ENCODE measurements around the gene POLR2M. TPM values are rescaled to one million over a fixed set of nuclear protein-coding genes. Genes with fewer than 3 reads are reported as not detected.

Gene POLR2M
- total and polyA plus RNA-seq, 10 of the 15 experiments (the other 5 are each of a cell fraction or from before 2014, with no cell fraction given) = 5.8 to 364 (median 23.7) TPM

DNA sequence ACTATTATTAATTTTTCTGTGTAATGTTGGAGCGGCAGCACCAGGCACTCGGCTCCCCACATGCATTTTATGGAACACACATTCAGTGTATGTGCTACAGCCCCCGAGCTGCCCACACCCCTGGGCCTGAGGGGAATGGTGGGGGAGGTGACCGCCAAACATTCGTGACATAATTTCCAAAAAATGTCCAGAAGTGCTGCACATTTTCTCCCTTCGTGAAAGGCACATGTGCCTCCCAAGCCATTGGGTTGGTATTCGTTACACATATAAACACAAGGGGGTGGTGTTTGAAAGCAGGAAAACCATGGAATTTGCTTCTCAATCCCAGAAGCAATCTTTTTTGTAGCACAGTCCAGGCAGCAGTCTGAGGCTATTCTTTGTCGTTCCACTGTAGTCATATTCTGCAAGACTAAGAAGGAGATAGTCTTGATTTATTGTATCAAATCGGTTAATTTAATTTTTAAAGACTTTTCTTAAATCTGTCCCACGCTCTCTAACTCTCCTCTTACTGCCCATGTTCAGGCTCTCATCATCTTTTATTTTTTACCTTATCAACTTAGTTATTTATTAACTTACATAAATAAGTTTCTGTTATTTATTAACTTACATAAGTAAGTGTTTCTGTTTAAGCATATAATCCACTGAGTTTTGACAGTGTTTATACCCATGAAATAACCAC, 39.2 kb upstream of the POLR2M start:
- 38% methylated on average over 10 of the region's 10 CpGs for WGBS (ENCODE audit: insufficient coverage, insufficient replicate concordance, low lambda C conversion rate, missing lambda C conversion rate)
- no peak for TF ChIP-seq RAD21 (IDR thresholded peaks at IDR 0.05; ENCODE audit: insufficient read depth, low read depth, low read length)
- TF ChIP-seq, protein P1, sequence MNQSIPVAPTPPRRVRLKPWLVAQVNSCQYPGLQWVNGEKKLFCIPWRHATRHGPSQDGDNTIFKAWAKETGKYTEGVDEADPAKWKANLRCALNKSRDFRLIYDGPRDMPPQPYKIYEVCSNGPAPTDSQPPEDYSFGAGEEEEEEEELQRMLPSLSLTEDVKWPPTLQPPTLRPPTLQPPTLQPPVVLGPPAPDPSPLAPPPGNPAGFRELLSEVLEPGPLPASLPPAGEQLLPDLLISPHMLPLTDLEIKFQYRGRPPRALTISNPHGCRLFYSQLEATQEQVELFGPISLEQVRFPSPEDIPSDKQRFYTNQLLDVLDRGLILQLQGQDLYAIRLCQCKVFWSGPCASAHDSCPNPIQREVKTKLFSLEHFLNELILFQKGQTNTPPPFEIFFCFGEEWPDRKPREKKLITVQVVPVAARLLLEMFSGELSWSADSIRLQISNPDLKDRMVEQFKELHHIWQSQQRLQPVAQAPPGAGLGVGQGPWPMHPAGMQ (IDR thresholded peaks at IDR 0.05; ENCODE audit: borderline replicate concordance) = no peak
- TF ChIP-seq CBFB (IDR thresholded peaks at IDR 0.05; ENCODE audit: low read depth) = no peak
- no peak for TF ChIP-seq SMARCA5 (IDR thresholded peaks at IDR 0.05)
- DNase-seq (ENCODE audit: low read depth, low spot score) = no peak
- Histone ChIP-seq H3K27me3 (replicated peaks in 1 of 2; ENCODE audit: control insufficient read depth in 2 of 2, insufficient read depth in 2 of 2, low read length in 1 of 2) (0 out of 4 replicates have a peak, but pooled peaks cover 0 to 3% of the 10 kb centered on the region in 2 experiments), H2AFZ (ENCODE audit: control insufficient read depth, low read depth, low read length) (no peak overlapping the region), H3K4me3 (no peak overlapping the region), H3K79me2 (ENCODE audit: control insufficient read depth, insufficient read depth, low read length) (no peaks in the 10 kb centered on the region), H3K4me1 (ENCODE audit: control insufficient read depth, insufficient read depth, low read length) (no peaks in the 10 kb centered on the region), H4K20me1 (ENCODE audit: control insufficient read depth, insufficient read depth) (no peaks in the 10 kb centered on the region), H3K36me3 (ENCODE audit: control insufficient read depth in 2 of 2, insufficient read depth in 2 of 2, low read length in 1 of 2) (no peaks in the 10 kb centered on the region), H3K4me2 (ENCODE audit: control insufficient read depth, insufficient read depth) (no peak overlapping the region), H3K9ac (ENCODE audit: control insufficient read depth, insufficient read depth, low read length) (no peak overlapping the region), H3K27ac (ENCODE audit: control insufficient read depth, insufficient read depth) (no peak overlapping the region), H3K9me3 (replicated peaks; ENCODE audit: control insufficient read depth, insufficient read depth, low read length) (no peaks in the 10 kb centered on the region)
- FAIRE-seq = no peak
- ChIA-PET POLR2A (no interaction called here), CTCF (interaction anchor here (0.8 to 1.4 kb wide), 2 partner anchors 26 to 65 kb away, joined by 4 to 7 read pairs; no protein-coding TSS in a partner anchor), RAD21 (ENCODE audit: unreplicated experiment) (no interaction called here), SMC1A (ENCODE audit: uncharacterized antibody, unreplicated experiment) (interaction anchor here (0.9 kb wide), 1 partner anchor 13 kb away, joined by 3 read pairs; no protein-coding TSS in a partner anchor)
- intact Hi-C loops (cut with micrococcal nuclease; ENCODE audit: unreplicated experiment) (no loop called here), in situ Hi-C loops (cut with MboI) (no loop called here)
- no TSS peak for BruUV-seq (replicated peaks)
- ATAC-seq = no peak

DNA sequence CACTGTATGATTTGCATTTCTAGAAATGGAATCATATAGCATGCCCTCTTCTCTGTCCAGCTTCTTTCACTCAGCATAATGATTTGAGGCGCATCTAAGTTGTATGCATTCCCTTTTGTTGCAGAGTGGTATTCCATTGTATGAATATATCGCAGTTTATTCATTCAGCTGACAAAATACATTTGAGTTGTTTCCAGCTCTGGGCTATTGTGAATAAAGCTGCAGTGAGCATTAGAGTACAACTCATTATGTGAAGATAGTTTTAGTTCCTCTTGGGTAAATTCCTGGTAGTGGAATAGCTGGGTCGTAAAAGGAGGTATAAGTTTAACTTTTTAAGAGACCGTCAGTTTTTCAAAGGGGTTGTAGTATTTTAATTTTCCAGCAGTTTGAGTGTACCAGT, 38.5 kb upstream of the POLR2M start:
- Histone ChIP-seq H3K36me3 (ENCODE audit: control insufficient read depth in 2 of 2, insufficient read depth in 2 of 2, low read length in 1 of 2) (no peaks in the 10 kb centered on the region), H3K9me3 (replicated peaks; ENCODE audit: control insufficient read depth, insufficient read depth, low read length) (no peaks in the 10 kb centered on the region), H3K4me3 (no peak overlapping the region), H4K20me1 (ENCODE audit: control insufficient read depth, insufficient read depth) (no peaks in the 10 kb centered on the region), H3K4me1 (ENCODE audit: control insufficient read depth, insufficient read depth, low read length) (no peaks in the 10 kb centered on the region), H3K9ac (ENCODE audit: control insufficient read depth, insufficient read depth, low read length) (no peak overlapping the region), H3K79me2 (ENCODE audit: control insufficient read depth, insufficient read depth, low read length) (no peaks in the 10 kb centered on the region), H3K27me3 (replicated peaks in 1 of 2; ENCODE audit: control insufficient read depth in 2 of 2, insufficient read depth in 2 of 2, low read length in 1 of 2) (0 out of 4 replicates have a peak, but pooled peaks cover 0 to 3% of the 10 kb centered on the region in 2 experiments), H3K4me2 (ENCODE audit: control insufficient read depth, insufficient read depth) (no peak overlapping the region), H2AFZ (ENCODE audit: control insufficient read depth, low read depth, low read length) (no peak overlapping the region), H3K27ac (ENCODE audit: control insufficient read depth, insufficient read depth) (no peak overlapping the region)
- ChIA-PET POLR2A (no interaction called here), SMC1A (ENCODE audit: uncharacterized antibody, unreplicated experiment) (interaction anchor here (1.4 kb wide), 1 partner anchor 193 kb away, joined by 4 read pairs; no protein-coding TSS in a partner anchor), CTCF (interaction anchor here (0.7 to 1.4 kb wide), 2 partner anchors 58 to 65 kb away, joined by 3 to 7 read pairs; no protein-coding TSS in a partner anchor), RAD21 (ENCODE audit: unreplicated experiment) (no interaction called here)
- DNase-seq (ENCODE audit: low read depth, low spot score) (no peak), ATAC-seq (no peak), FAIRE-seq (no peak)
- in situ Hi-C loops (cut with MboI) (no loop called here), intact Hi-C loops (cut with micrococcal nuclease; ENCODE audit: unreplicated experiment) (no loop called here)
- BruUV-seq (replicated peaks) = no TSS peak
- 40% methylated on average over 4 of the region's 4 CpGs for WGBS (ENCODE audit: insufficient coverage, insufficient replicate concordance, low lambda C conversion rate, missing lambda C conversion rate)
- TF ChIP-seq, protein P2, sequence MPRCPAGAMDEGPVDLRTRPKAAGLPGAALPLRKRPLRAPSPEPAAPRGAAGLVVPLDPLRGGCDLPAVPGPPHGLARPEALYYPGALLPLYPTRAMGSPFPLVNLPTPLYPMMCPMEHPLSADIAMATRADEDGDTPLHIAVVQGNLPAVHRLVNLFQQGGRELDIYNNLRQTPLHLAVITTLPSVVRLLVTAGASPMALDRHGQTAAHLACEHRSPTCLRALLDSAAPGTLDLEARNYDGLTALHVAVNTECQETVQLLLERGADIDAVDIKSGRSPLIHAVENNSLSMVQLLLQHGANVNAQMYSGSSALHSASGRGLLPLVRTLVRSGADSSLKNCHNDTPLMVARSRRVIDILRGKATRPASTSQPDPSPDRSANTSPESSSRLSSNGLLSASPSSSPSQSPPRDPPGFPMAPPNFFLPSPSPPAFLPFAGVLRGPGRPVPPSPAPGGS (IDR thresholded peaks at IDR 0.05; ENCODE audit: borderline replicate concordance, insufficient read depth, low read depth, low read length, poor library complexity, severe bottlenecking) = no peak
- TF ChIP-seq, protein P3, sequence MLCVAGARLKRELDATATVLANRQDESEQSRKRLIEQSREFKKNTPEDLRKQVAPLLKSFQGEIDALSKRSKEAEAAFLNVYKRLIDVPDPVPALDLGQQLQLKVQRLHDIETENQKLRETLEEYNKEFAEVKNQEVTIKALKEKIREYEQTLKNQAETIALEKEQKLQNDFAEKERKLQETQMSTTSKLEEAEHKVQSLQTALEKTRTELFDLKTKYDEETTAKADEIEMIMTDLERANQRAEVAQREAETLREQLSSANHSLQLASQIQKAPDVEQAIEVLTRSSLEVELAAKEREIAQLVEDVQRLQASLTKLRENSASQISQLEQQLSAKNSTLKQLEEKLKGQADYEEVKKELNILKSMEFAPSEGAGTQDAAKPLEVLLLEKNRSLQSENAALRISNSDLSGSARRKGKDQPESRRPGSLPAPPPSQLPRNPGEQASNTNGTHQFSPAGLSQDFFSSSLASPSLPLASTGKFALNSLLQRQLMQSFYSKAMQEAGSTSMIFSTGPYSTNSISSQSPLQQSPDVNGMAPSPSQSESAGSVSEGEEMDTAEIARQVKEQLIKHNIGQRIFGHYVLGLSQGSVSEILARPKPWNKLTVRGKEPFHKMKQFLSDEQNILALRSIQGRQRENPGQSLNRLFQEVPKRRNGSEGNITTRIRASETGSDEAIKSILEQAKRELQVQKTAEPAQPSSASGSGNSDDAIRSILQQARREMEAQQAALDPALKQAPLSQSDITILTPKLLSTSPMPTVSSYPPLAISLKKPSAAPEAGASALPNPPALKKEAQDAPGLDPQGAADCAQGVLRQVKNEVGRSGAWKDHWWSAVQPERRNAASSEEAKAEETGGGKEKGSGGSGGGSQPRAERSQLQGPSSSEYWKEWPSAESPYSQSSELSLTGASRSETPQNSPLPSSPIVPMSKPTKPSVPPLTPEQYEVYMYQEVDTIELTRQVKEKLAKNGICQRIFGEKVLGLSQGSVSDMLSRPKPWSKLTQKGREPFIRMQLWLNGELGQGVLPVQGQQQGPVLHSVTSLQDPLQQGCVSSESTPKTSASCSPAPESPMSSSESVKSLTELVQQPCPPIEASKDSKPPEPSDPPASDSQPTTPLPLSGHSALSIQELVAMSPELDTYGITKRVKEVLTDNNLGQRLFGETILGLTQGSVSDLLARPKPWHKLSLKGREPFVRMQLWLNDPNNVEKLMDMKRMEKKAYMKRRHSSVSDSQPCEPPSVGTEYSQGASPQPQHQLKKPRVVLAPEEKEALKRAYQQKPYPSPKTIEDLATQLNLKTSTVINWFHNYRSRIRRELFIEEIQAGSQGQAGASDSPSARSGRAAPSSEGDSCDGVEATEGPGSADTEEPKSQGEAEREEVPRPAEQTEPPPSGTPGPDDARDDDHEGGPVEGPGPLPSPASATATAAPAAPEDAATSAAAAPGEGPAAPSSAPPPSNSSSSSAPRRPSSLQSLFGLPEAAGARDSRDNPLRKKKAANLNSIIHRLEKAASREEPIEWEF (IDR thresholded peaks at IDR 0.05; ENCODE audit: insufficient replicate concordance, low read depth, low read length) = no peak
- no peak for TF ChIP-seq BHLHE40 (IDR thresholded peaks at IDR 0.05; ENCODE audit: borderline replicate concordance in 1 of 2, low read depth in 2 of 2, low read length in 1 of 2)
